CD14-positive monocyte (primary cell): ENCODE measurements around the gene DHRS3. TPM values are rescaled to one million over a fixed set of nuclear protein-coding genes. Genes with fewer than 3 reads are reported as not detected.

ENCODE experiments used
- DNase-seq, 3 donors: peaks; one replicate each; pipeline ENCODE4 v3.0.0-alpha.2; 2011 to 2022
- H2AFZ ChIP-seq: 2 replicates; pipeline ENCODE4 v1.6.0; 2012; ENCODE audit warnings: mild to moderate bottlenecking, low read depth, low read length, inconsistent platforms; ENCODE audit not compliant: insufficient read depth, poor library complexity, severe bottlenecking
- H3K27ac ChIP-seq, 2 donors: 1 replicate in 1 of 2; 2 replicates in 1 of 2; pipeline ENCODE4 v1.5.1; 2012 to 2013; ENCODE audit warnings: low read length in 2 of 2, control low read depth in 1 of 2, inconsistent platforms in 1 of 2, low read depth in 1 of 2, mild to moderate bottlenecking in 1 of 2
- H3K27me3 ChIP-seq, 2 donors: one replicate each; pipeline versions ENCODE4 v1.6.0 to v1.6.1; 2011 to 2013; ENCODE audit warnings: low read length in 2 of 2; ENCODE audit not compliant: control insufficient read depth in 2 of 2, insufficient read depth in 2 of 2
- H3K36me3 ChIP-seq, 2 donors: replicated peaks in 1 of 2; 1 replicate in 1 of 2; 2 replicates in 1 of 2; pipeline versions ENCODE4 v1.5.1 to v1.6.1; 2012 to 2013; ENCODE audit warnings: low read length in 2 of 2, control low read depth in 1 of 2, inconsistent platforms in 1 of 2, mild to moderate bottlenecking in 1 of 2; ENCODE audit not compliant: insufficient read depth in 2 of 2, control insufficient read depth in 1 of 2
- H3K4me1 ChIP-seq, 2 donors: 1 replicate in 1 of 2; 2 replicates in 1 of 2; pipeline versions ENCODE4 v1.5.1 to v1.6.1; 2012 to 2013; ENCODE audit warnings: low read length in 2 of 2, control low read depth in 1 of 2, inconsistent platforms in 1 of 2, mild to moderate bottlenecking in 1 of 2, moderate library complexity in 1 of 2; ENCODE audit not compliant: insufficient read depth in 2 of 2, control insufficient read depth in 1 of 2
- H3K4me2 ChIP-seq: replicated peaks from 2 replicates; pipeline ENCODE3; 2012; ENCODE audit warnings: low read length, moderate library complexity, mild to moderate bottlenecking; ENCODE audit not compliant: poor library complexity, severe bottlenecking; ENCODE audit errors: extremely low read depth
- H3K4me3 ChIP-seq, 3 experiments: fragments of 200-600 bp in 1 of 3; sonication (generic) in 1 of 3; replicated peaks in 1 of 3; 1 replicate in 2 of 3; 2 replicates in 1 of 3; pipeline ENCODE4 v1.5.1; 2011 to 2013; ENCODE audit warnings: low read length in 3 of 3, mild to moderate bottlenecking in 3 of 3, control low read depth in 2 of 3, low read depth in 2 of 3, inconsistent platforms in 1 of 3, moderate library complexity in 1 of 3
- H3K79me2 ChIP-seq: 2 replicates; pipeline ENCODE4 v1.6.0; 2012; ENCODE audit warnings: mild to moderate bottlenecking, control low read depth, inconsistent platforms, low read length, moderate library complexity; ENCODE audit not compliant: insufficient read depth
- H3K9ac ChIP-seq: 2 replicates; pipeline ENCODE4 v1.6.0; 2017; ENCODE audit warnings: low read length, mild to moderate bottlenecking; ENCODE audit not compliant: insufficient read depth, poor library complexity, severe bottlenecking
- H3K9me3 ChIP-seq, 2 donors: replicated peaks in 1 of 2; 1 replicate in 1 of 2; 2 replicates in 1 of 2; pipeline versions ENCODE4 v1.5.1 to v1.6.1; 2012 to 2013; ENCODE audit warnings: low read length in 2 of 2, control low read depth in 1 of 2; ENCODE audit not compliant: control insufficient read depth in 1 of 2, insufficient read depth in 1 of 2
- H4K20me1 ChIP-seq: 2 replicates; pipeline ENCODE4 v1.6.0; 2012; ENCODE audit warnings: mild to moderate bottlenecking, low read length, control low read depth, moderate library complexity; ENCODE audit not compliant: insufficient read depth
- H3K27ac Mint-ChIP-seq, 7 donors: one replicate each; pipeline ENCODE4 v1.8.0; 2020; ENCODE audit warnings: mild to moderate bottlenecking in 7 of 7, mixed read lengths in 7 of 7, moderate library complexity in 6 of 7, inconsistent platforms in 2 of 7
- H3K27me3 Mint-ChIP-seq, 3 donors: one replicate each; pipeline ENCODE4 v1.8.0; 2021 to 2022; ENCODE audit warnings: low read depth in 3 of 3, mild to moderate bottlenecking in 3 of 3, mixed read lengths in 3 of 3, moderate library complexity in 3 of 3, inconsistent platforms in 1 of 3
- H3K36me3 Mint-ChIP-seq, 2 donors: one replicate each; pipeline ENCODE4 v1.8.0; 2020; ENCODE audit warnings: mixed read lengths in 2 of 2, inconsistent platforms in 1 of 2, mild to moderate bottlenecking in 1 of 2
- H3K4me1 Mint-ChIP-seq: one replicate; pipeline ENCODE4 v1.8.0; 2020; ENCODE audit warnings: mild to moderate bottlenecking, mixed read lengths
- H3K4me3 Mint-ChIP-seq, 2 donors: one replicate each; pipeline ENCODE4 v1.8.0; 2020; ENCODE audit warnings: mild to moderate bottlenecking in 2 of 2, mixed read lengths in 2 of 2, moderate library complexity in 1 of 2
- H3K9me3 Mint-ChIP-seq, 7 donors: one replicate each; pipeline ENCODE4 v1.8.0; 2020 to 2022; ENCODE audit warnings: mixed read lengths in 7 of 7, mild to moderate bottlenecking in 6 of 7, moderate library complexity in 6 of 7, inconsistent platforms in 2 of 7
- WGBS: methylation state at CpG from one replicate; pipeline ENCODE4 v1.1.5; 2013; ENCODE audit warnings: missing lambda C conversion rate; ENCODE audit not compliant: insufficient coverage; 5-methylcytosine and 5-hydroxymethylcytosine counted together
- intact Hi-C, 2 donors: fragments of 100-400 bp; cut with micrococcal nuclease; formaldehyde crosslinking; loops; one replicate each; pipeline versions ENCODE4 v1.15.0 to v1.15.1; 2023
- polyA plus RNA-seq, 3 donors: library from polyadenylated mRNA; depleted of rRNA in 1 of 3; unstranded in 2 of 3; stranded (reverse) in 1 of 3; fragments of 300-500 nt in 2 of 3; fragments of >200 nt in 1 of 3; fragmentation: Illumina TruSeq in 2 of 3; gene quantifications; 1 replicate in 2 of 3; 2 replicates in 1 of 3; pipeline ENCODE4 v1.2.3, GENCODE V29; 2012 to 2021
- TF ChIP-seq, protein P1 (sequence below): fragments of 200-600 bp; IDR thresholded peaks from one replicate; pipeline ENCODE4 v1.8.0; 2022; ENCODE audit warnings: antibody characterized with exemption, mild to moderate bottlenecking

Gene DHRS3
- polyA plus RNA-seq, 3 donors = 0.23 to 0.59 (median 0.29) TPM

GRCh38 chr1:12553963-12554362, 64.0 kb downstream of the DHRS3 start:
- Histone ChIP-seq H3K9ac (no peak overlapping the region), H2AFZ (no peak overlapping the region), H3K9me3 (no peaks in the 10 kb centered on the region), H3K4me2 (no peak overlapping the region), H3K4me3 (no peak overlapping the region), H3K4me1 (no peaks in the 10 kb centered on the region), H3K27me3 (no peaks in the 10 kb centered on the region), H3K79me2 (no peaks in the 10 kb centered on the region), H3K27ac (no peak overlapping the region), H3K36me3 (no peaks in the 10 kb centered on the region), H4K20me1 (no peaks in the 10 kb centered on the region)
- intact Hi-C loops = no loop called here
- 100% methylated on average over 2 of the region's 3 CpGs for WGBS
- Mint-ChIP-seq H3K9me3 (peaks cover 0 to 3% (median 0%) of the 10 kb centered on the region in 7 donors), H3K27me3 (peaks cover 0 to 6% (median 5%) of the 10 kb centered on the region in 3 donors), H3K27ac (no peak overlapping the region), H3K4me3 (no peak overlapping the region), H3K36me3 (no peaks in the 10 kb centered on the region), H3K4me1 (peaks cover 5% of the 10 kb centered on the region)
- DNase-seq = no peak
- TF ChIP-seq, protein P1, sequence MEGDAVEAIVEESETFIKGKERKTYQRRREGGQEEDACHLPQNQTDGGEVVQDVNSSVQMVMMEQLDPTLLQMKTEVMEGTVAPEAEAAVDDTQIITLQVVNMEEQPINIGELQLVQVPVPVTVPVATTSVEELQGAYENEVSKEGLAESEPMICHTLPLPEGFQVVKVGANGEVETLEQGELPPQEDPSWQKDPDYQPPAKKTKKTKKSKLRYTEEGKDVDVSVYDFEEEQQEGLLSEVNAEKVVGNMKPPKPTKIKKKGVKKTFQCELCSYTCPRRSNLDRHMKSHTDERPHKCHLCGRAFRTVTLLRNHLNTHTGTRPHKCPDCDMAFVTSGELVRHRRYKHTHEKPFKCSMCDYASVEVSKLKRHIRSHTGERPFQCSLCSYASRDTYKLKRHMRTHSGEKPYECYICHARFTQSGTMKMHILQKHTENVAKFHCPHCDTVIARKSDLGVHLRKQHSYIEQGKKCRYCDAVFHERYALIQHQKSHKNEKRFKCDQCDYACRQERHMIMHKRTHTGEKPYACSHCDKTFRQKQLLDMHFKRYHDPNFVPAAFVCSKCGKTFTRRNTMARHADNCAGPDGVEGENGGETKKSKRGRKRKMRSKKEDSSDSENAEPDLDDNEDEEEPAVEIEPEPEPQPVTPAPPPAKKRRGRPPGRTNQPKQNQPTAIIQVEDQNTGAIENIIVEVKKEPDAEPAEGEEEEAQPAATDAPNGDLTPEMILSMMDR = no peak

DNA sequence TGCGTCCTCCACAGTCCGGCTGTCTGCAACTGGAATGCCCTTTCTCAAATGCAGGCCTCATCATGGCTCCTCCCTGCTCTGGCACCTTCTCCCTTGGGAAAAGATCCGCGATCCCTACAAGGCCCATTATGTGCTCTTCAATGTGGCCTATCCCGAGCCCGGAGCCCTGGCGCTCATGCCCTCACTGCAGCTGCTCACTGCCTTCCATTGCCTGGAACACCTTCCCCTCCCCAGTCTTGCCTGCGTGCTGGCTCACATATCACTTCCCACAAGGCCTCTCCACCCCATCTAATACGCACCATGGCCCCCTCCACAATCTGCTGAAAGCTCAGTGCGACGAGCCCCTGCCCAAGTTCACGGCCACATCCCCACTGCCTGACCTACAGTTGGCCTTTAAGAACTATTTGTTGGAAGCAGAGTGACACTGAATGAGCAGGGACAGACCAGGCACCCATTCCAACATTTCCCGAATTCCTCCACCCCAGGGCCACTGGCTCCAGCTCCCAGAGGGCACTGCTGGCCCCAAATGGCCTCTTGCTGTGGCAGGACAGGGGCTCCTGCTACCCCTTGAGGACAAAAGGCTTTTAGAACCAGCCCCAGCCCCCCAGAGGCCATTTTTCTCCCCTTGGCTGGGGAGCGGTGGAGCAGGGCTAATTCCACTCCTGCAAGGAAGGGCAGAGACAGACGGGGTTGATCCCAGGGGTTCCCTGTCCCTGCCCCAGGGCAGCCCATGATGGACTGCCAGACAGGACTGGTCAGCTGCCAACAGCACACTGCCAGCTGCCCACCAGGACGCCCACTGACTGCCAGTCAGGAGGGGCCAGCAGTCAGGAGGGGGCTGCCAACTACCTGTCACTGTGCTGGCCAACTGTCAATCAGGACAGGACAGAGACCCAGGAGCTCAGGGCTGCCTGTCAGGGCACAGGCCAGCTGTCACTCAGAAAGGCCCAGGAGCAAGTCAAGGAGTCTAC, 64.8 kb downstream of the DHRS3 start:
- no peak for DNase-seq

More for the DNA sequence above, 64.8 kb downstream of the DHRS3 start:
- Mint-ChIP-seq H3K36me3 (no peaks in the 10 kb centered on the region), H3K4me1 (peaks cover 5% of the 10 kb centered on the region), H3K27me3 (peaks cover 0 to 6% (median 5%) of the 10 kb centered on the region in 3 donors), H3K27ac (peak overlapping the region in 3 of 7 donors; percentile 1 to 31 (median 21)), H3K9me3 (peaks cover 0 to 3% (median 0%) of the 10 kb centered on the region in 7 donors), H3K4me3 (no peak overlapping the region)
- no peak overlapping the region for H3K4me3 ChIP-seq
- 94% methylated on average over 14 of the region's 16 CpGs for WGBS
- H4K20me1 ChIP-seq = no peaks in the 10 kb centered on the region
- H3K9me3 ChIP-seq = no peaks in the 10 kb centered on the region
- no peak overlapping the region for H2AFZ ChIP-seq
- no peaks in the 10 kb centered on the region for H3K36me3 ChIP-seq
- H3K4me1 ChIP-seq = no peaks in the 10 kb centered on the region
- H3K9ac ChIP-seq = no peak overlapping the region
- no peaks in the 10 kb centered on the region for H3K79me2 ChIP-seq
- intact Hi-C loops = no loop called here
- no peak overlapping the region for H3K27ac ChIP-seq
- H3K4me2 ChIP-seq = no peak overlapping the region
- no peaks in the 10 kb centered on the region for H3K27me3 ChIP-seq
- TF ChIP-seq, protein P1 = no peak
